ENCODE measurements around the gene COL19A1. TPM values are rescaled to one million over a fixed set of nuclear protein-coding genes. Genes with fewer than 3 reads are reported as not detected.
"Not testable (repeated sequence)": the region's sequence is repeated elsewhere in the genome, so short reads cannot be mapped to it uniquely, and the experiment has no call there.

COL19A1 gene
- total RNA-seq, 1 donor from 2014 or later, result not detected

DNA sequence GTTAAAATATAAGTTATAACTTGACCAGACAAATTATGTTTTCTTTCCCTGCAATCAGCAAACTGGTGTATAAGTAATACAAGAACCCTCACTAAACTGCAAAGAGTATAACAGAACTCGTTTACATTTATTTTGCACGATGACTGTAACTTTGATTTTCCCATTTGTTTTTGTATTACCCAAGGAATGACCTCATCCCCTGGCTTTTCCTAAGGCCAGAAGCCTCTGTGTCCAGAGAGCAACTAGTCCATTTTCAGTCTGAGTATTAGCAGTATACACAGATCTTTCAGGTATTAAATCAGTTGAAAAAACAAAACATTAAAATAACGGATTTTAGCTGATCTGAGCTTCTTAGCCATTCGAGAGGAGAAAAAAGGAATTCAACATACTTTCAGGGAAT lies 17.2 kb downstream of the COL19A1 start:
- intact Hi-C loops (cut with DNase I), result no loop called here
- no peaks in the 10 kb centered on the region for H3K27me3 ChIP-seq

DNA sequence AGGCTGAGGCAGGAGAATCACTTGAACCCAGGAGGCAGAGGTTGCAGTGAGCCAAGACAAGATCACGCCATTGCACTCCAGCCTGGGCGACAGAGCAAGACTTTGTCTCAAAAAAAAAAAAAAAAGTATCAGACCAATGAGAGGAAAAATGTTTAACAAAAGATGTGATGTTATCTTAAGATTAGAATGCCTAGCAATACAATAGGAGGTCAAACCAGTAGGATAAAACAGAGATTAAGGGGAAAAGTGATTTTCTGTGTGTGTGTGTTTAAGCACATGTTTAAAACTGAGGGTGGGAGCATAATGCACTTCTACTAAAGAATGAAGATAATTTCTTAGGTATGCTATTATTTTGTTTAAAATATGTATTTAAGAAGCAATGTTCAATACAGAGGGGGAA lies 17.9 kb downstream of the COL19A1 start:
- no peaks in the 10 kb centered on the region for H3K9me3 ChIP-seq
- no peaks in the 10 kb centered on the region for H3K27me3 ChIP-seq
- TF ChIP-seq, protein P1, sequence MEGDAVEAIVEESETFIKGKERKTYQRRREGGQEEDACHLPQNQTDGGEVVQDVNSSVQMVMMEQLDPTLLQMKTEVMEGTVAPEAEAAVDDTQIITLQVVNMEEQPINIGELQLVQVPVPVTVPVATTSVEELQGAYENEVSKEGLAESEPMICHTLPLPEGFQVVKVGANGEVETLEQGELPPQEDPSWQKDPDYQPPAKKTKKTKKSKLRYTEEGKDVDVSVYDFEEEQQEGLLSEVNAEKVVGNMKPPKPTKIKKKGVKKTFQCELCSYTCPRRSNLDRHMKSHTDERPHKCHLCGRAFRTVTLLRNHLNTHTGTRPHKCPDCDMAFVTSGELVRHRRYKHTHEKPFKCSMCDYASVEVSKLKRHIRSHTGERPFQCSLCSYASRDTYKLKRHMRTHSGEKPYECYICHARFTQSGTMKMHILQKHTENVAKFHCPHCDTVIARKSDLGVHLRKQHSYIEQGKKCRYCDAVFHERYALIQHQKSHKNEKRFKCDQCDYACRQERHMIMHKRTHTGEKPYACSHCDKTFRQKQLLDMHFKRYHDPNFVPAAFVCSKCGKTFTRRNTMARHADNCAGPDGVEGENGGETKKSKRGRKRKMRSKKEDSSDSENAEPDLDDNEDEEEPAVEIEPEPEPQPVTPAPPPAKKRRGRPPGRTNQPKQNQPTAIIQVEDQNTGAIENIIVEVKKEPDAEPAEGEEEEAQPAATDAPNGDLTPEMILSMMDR (IDR thresholded peaks at IDR 0.05), result no peak
- no peaks in the 10 kb centered on the region for H3K4me1 ChIP-seq
- no peak overlapping the region for H3K4me3 ChIP-seq
- no peak overlapping the region for H3K27ac ChIP-seq
- no peaks in the 10 kb centered on the region for H3K36me3 ChIP-seq
- ATAC-seq (no peak), DNase-seq (no peak)
- intact Hi-C loops (cut with DNase I), result no loop called here

More for the DNA sequence above, 17.2 kb downstream of the COL19A1 start:
- Histone ChIP-seq H3K4me3 (no peak overlapping the region), H3K4me1 (no peaks in the 10 kb centered on the region), H3K27ac (no peak overlapping the region), H3K9me3 (no peaks in the 10 kb centered on the region), H3K36me3 (no peaks in the 10 kb centered on the region)
- ATAC-seq (no peak), DNase-seq (no peak)
- TF ChIP-seq, protein P1 (IDR thresholded peaks at IDR 0.05), result no peak

DNA sequence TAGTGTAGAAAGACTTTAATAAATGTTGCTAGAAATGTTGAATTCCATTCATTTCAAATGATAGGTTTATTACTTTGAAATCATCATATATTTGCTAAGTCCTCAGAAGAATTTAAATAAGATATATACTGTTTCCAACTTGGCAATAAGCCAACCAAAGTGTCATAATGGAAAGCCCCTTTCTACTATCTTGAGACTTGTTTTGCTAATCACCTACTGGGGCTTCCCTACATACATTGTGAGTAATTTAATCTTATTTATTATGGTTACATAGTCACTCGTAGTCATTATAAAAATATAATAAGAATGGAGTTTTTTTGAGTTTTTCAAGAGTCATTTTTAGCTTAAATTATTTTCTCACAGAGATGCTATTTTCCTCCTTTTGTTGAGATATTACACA lies 20.7 kb downstream of the COL19A1 start:
- no peak overlapping the region for H3K4me3 ChIP-seq
- no peak overlapping the region for H3K27ac ChIP-seq
- H3K4me1 ChIP-seq, result no peaks in the 10 kb centered on the region
- no peaks in the 10 kb centered on the region for H3K27me3 ChIP-seq
- ATAC-seq, result no peak
- no peaks in the 10 kb centered on the region for H3K36me3 ChIP-seq
- H3K9me3 ChIP-seq, result no peaks in the 10 kb centered on the region
- TF ChIP-seq, protein P1 (IDR thresholded peaks at IDR 0.05), result no peak
- DNase-seq, result no peak
- intact Hi-C loops (cut with DNase I), result no loop called here

DNA sequence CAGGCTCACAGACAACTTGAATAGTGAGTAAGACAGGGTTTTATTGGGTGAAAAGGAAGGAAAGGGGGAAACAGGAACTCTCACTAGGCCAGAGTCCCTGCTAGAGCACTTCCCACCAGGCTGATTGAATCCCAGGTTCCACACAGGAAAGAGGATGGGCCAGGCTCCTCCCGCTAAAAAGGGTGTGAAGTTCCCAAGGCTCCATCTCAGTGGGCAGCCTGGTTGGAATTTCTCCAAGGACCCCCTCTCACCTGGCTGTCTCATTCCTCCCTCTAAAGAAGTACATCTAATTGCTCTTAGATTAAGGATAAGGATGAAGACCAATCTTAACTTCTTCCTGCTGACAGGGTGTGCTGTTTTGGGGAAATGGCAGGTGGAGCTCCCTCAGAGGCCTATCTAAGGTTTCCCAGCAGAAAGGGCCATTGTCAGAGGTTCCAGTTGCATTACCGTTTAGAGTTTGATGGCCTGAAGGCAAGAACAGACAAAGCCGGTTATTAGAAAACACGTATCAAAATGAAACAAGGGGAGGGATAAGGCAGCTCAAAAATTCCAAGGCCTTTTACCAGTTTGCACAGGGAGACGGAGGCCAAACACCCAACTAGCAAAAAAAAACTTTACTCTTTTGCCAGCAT lies 21.5 kb downstream of the COL19A1 start:
- intact Hi-C loops (cut with DNase I), result no loop called here
- Histone ChIP-seq H3K4me1 (no peaks in the 10 kb centered on the region), H3K4me3 (no peak overlapping the region), H3K9me3 (no peaks in the 10 kb centered on the region), H3K36me3 (no peaks in the 10 kb centered on the region), H3K27ac (no peak overlapping the region), H3K27me3 (no peaks in the 10 kb centered on the region)
- ATAC-seq (no peak), DNase-seq (no peak)
- TF ChIP-seq, protein P1 (IDR thresholded peaks at IDR 0.05), result no peak

DNA sequence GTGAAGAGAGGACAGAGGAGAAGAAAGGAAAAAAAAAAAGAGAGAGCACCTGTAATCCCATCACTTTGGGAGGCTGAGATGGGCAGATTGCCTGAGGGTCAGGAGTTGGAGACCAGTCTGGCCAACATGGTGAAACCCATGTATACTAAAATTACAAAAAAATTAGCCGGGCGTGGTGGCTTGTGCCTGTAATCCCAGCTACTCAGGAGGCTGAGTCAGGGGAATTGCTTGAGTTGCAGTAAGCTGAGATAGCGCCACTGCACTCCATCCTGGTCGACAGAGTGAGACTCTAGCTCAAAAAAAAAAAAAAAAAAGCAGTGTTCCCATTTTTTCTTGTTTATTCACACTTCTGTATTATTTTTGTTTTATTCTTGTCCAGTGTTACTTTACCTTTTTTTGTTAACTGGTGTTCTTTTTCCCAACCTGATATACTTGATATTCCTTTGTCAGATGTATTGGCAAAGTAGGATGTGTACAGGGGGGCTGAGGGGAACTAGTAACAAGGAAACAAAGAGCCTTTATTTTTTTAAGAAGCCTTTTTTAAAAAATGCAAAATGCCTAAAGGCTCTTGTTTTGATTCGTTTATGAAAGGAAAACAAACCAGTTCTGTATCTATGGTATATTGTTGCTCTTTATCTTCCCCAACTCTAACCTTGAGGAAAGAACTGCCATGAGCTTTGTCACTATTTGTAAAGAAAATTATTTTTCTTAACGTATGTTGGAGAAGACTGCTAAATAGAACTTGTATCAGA lies 22.3 kb downstream of the COL19A1 start:
- H3K9me3 ChIP-seq, result no peaks in the 10 kb centered on the region
- no peak overlapping the region for H3K27ac ChIP-seq
- H3K27me3 ChIP-seq, result no peaks in the 10 kb centered on the region
- intact Hi-C loops (cut with DNase I), result no loop called here
- DNase-seq (no peak), ATAC-seq (no peak)
- no peaks in the 10 kb centered on the region for H3K4me1 ChIP-seq
- TF ChIP-seq, protein P1 (IDR thresholded peaks at IDR 0.05), result no peak
- no peak overlapping the region for H3K4me3 ChIP-seq
- no peaks in the 10 kb centered on the region for H3K36me3 ChIP-seq

DNA sequence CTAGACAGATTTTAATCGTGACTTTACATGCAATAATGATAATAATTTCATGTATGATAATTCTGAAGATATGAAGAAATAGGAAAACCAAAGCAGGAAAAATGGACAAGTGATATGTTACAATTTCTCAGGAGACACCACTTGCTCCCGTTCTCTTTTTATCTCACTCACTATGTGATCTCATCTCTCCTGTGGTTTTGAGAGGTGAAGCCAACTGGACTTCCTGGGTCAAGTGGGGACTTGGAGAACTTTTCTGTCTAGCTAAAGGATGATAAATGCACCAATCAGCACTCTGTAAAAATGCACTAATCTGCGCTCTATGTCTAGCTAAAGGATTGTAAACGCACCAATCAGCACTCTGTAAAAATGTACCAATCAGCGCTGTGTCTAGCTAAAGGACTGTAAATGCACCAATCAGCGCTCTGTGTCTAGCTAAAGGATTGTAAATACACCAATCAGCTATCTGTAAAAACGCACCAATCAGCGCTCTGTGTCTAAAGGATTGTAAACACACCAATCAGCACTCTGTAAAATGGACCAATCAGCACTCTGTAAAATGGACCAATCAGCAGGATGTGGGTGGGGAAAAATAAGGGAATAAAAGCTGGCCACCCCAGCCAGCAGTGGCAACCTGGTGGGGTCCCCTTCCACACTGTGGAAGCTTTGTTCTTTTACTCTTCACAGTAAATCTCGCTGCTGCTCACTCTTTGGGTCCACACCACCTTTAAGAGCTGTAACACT lies 23.0 kb downstream of the COL19A1 start:
- H3K36me3 ChIP-seq; ATAC-seq; intact Hi-C loops (cut with DNase I); H3K4me3 ChIP-seq; DNase-seq; H3K9me3 ChIP-seq; H3K27ac ChIP-seq; H3K27me3 ChIP-seq; H3K4me1 ChIP-seq: not testable (repeated sequence)

DNA sequence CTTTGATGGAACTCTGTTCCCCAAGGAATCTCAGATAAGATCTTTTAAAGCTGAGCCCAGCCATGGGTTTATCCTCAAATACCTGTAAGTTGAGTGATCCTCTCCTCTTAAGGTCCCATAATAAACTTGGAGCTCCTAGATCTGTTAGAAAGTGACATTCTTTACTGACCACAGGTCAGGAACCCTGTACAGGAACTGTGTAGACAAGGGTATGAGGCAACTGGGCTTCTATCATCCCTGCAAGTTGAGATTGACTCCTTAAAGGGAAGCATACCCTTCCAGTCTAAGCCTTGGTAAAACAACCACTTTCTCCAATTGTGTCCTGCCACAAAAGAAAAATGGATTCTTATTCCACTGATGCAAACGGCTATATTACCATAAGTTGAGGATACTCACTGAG lies 26.2 kb downstream of the COL19A1 start:
- H3K36me3 ChIP-seq; DNase-seq; ATAC-seq; H3K27ac ChIP-seq; H3K27me3 ChIP-seq; H3K4me1 ChIP-seq; H3K4me3 ChIP-seq; H3K9me3 ChIP-seq; intact Hi-C loops (cut with DNase I): not testable (repeated sequence)

DNA sequence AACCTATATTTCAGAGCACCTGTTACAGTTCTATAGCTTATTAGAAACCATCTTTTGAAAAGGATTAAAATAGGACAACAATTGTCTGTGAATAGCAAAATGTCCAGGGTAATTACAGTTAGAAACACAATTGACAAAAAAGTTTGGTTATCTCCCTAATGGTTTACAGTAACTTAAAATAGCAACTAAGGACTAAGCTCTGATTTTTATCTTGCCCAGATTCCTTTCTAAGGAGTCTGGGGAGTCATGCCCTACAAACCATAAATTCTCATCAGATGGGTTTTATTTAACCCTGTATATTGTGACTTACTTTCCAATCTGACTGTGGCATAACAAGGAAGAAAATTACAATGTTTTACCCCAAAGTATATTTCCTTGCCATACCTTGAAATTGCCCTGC lies 26.9 kb downstream of the COL19A1 start:
- ATAC-seq; intact Hi-C loops (cut with DNase I); H3K9me3 ChIP-seq; H3K4me1 ChIP-seq; DNase-seq; H3K27ac ChIP-seq; H3K4me3 ChIP-seq; H3K36me3 ChIP-seq; H3K27me3 ChIP-seq: not testable (repeated sequence)
